Fibroblast of lung (primary cell): ENCODE measurements around the gene ADAMTS5. TPM values are rescaled to one million over a fixed set of nuclear protein-coding genes. Genes with fewer than 3 reads are reported as not detected.

Source experiments
- DNase-seq, 2 donors: peaks; one replicate each; pipeline versions ENCODE4 v3.0.0 to v3.0.0-alpha.2; 2010; ENCODE audit warnings: low read depth in 2 of 2
- H2AFZ ChIP-seq: 2 replicates; pipeline ENCODE4 v1.5.1; 2012; ENCODE audit warnings: low read length, control low read depth, inconsistent platforms
- H3K27ac ChIP-seq: 2 replicates; pipeline ENCODE4 v1.5.1; 2011; ENCODE audit warnings: low read length, control low read depth; ENCODE audit not compliant: insufficient read depth
- H3K27me3 ChIP-seq: 2 replicates; pipeline ENCODE4 v1.5.1; 2011; ENCODE audit warnings: mild to moderate bottlenecking, low read length; ENCODE audit not compliant: control insufficient read depth, insufficient read depth
- H3K36me3 ChIP-seq: 2 replicates; pipeline ENCODE4 v1.5.1; 2011; ENCODE audit warnings: low read length; ENCODE audit not compliant: control insufficient read depth, insufficient read depth
- H3K4me1 ChIP-seq: 2 replicates; pipeline ENCODE4 v1.5.1; 2011; ENCODE audit warnings: low read length; ENCODE audit not compliant: control insufficient read depth, insufficient read depth; ENCODE audit errors: extremely low read depth
- H3K4me2 ChIP-seq: 2 replicates; pipeline ENCODE4 v1.5.1; 2011; ENCODE audit warnings: low read length, control low read depth; ENCODE audit not compliant: insufficient read depth; ENCODE audit errors: extremely low read depth
- H3K4me3 ChIP-seq, 4 experiments: fragments of 200-600 bp in 1 of 4; sonication (generic) in 1 of 4; replicated peaks in 1 of 4; 2 replicates each; pipeline ENCODE4 v1.5.1; 2011 to 2016; ENCODE audit warnings: low read length in 4 of 4, low read depth in 3 of 4, mild to moderate bottlenecking in 3 of 4, control low read depth in 2 of 4, inconsistent platforms in 1 of 4, mixed read lengths in 1 of 4; ENCODE audit not compliant: insufficient read depth in 1 of 4; ENCODE audit errors: control extremely low read depth in 1 of 4
- H3K79me2 ChIP-seq: 2 replicates; pipeline ENCODE4 v1.5.1; 2012; ENCODE audit warnings: mild to moderate bottlenecking, low read length, inconsistent platforms; ENCODE audit not compliant: control insufficient read depth, insufficient read depth
- H3K9ac ChIP-seq: 2 replicates; pipeline ENCODE4 v1.5.1; 2011; ENCODE audit warnings: mild to moderate bottlenecking, low read length, control low read depth; ENCODE audit not compliant: insufficient read depth
- H3K9me3 ChIP-seq: 2 replicates; pipeline ENCODE4 v1.5.1; 2012; ENCODE audit warnings: low read depth, low read length; ENCODE audit not compliant: control insufficient read depth, insufficient read depth
- H4K20me1 ChIP-seq: 2 replicates; pipeline ENCODE4 v1.5.1; 2011; ENCODE audit warnings: low read length; ENCODE audit not compliant: control insufficient read depth, insufficient read depth; ENCODE audit errors: extremely low read depth
- CTCF ChIP-seq, 2 donors: IDR thresholded peaks in 1 of 2; conservative IDR thresholded peaks in 1 of 2; 1 replicate in 1 of 2; 2 replicates in 1 of 2; pipeline ENCODE4 v1.5.1; 2011 to 2012; ENCODE audit warnings: low read length in 2 of 2, control low read depth in 1 of 2, inconsistent platforms in 1 of 2, low read depth in 1 of 2, mild to moderate bottlenecking in 1 of 2
- EZH2 ChIP-seq: IDR thresholded peaks from 2 replicates; pipeline ENCODE4 v1.5.1; 2012; ENCODE audit warnings: low read length, control low read depth, mild to moderate bottlenecking; ENCODE audit errors: missing control alignments
- polyA plus RNA-seq, 2 donors: library from polyadenylated mRNA; depleted of rRNA in 1 of 2; stranded (reverse) in 1 of 2; unstranded in 1 of 2; fragments of >200 nt; gene quantifications; 2 replicates each; pipeline ENCODE4 v1.2.1, GENCODE V29; 2011 to 2012; ENCODE audit warnings: missing spikeins in 1 of 2
- total RNA-seq: library from RNA; depleted of rRNA; stranded (reverse); fragments of >200 nt; gene quantifications from 2 replicates; pipeline ENCODE4 v1.2.1, GENCODE V29; 2014

Gene ADAMTS5
- total and polyA plus RNA-seq, 2 donors (not counting 1 experiment from before 2014, with no cell fraction given) = 4.3 to 12.2 TPM

GRCh38 chr21:26900980-26901379, 65.9 kb downstream of the ADAMTS5 start:
- TF ChIP-seq CTCF (conservative IDR thresholded peaks at IDR 0.05 in 1 of 2, IDR thresholded peaks at IDR 0.05 in 1 of 2; ENCODE audit: low read depth in 1 of 2, low read length in 2 of 2) (no peak), EZH2 (no peak)
- Histone ChIP-seq H3K9ac (no peak overlapping the region), H3K4me3 (no peak overlapping the region), H3K27me3 (no peaks in the 10 kb centered on the region), H3K9me3 (no peaks in the 10 kb centered on the region), H4K20me1 (no peaks in the 10 kb centered on the region), H3K27ac (no peak overlapping the region), H3K4me2 (no peak overlapping the region), H2AFZ (no peak overlapping the region), H3K79me2 (no peaks in the 10 kb centered on the region), H3K36me3 (no peaks in the 10 kb centered on the region), H3K4me1 (no peaks in the 10 kb centered on the region)
- DNase-seq = no peak

GRCh38 chr21:26892151-26892550, 74.7 kb downstream of the ADAMTS5 start:
- Histone ChIP-seq H3K4me3 (no peak overlapping the region), H4K20me1 (no peaks in the 10 kb centered on the region), H3K4me1 (no peaks in the 10 kb centered on the region), H3K9ac (no peak overlapping the region), H2AFZ (no peak overlapping the region), H3K36me3 (no peaks in the 10 kb centered on the region), H3K9me3 (no peaks in the 10 kb centered on the region), H3K27me3 (no peaks in the 10 kb centered on the region), H3K4me2 (no peak overlapping the region), H3K27ac (no peak overlapping the region), H3K79me2 (no peaks in the 10 kb centered on the region)
- DNase-seq = peak in 1 of 2 donors; percentile 5
- TF ChIP-seq CTCF (conservative IDR thresholded peaks at IDR 0.05 in 1 of 2, IDR thresholded peaks at IDR 0.05 in 1 of 2; ENCODE audit: low read depth in 1 of 2, low read length in 2 of 2) = no peak
- TF ChIP-seq EZH2 = no peak

GRCh38 chr21:26888931-26889330, 78.0 kb downstream of the ADAMTS5 start:
- H3K79me2 ChIP-seq = no peaks in the 10 kb centered on the region
- H4K20me1 ChIP-seq = no peaks in the 10 kb centered on the region
- no peaks in the 10 kb centered on the region for H3K36me3 ChIP-seq
- H3K9ac ChIP-seq = no peak overlapping the region
- H3K27ac ChIP-seq = no peak overlapping the region
- no peaks in the 10 kb centered on the region for H3K4me1 ChIP-seq
- peak overlapping the region; percentile 70 for H2AFZ ChIP-seq
- H3K4me3 ChIP-seq = no peak overlapping the region
- TF ChIP-seq EZH2 (no peak), CTCF (conservative IDR thresholded peaks at IDR 0.05 in 1 of 2, IDR thresholded peaks at IDR 0.05 in 1 of 2; ENCODE audit: low read depth in 1 of 2, low read length in 2 of 2) (no peak)
- no peaks in the 10 kb centered on the region for H3K27me3 ChIP-seq
- no peak for DNase-seq
- H3K4me2 ChIP-seq = peak overlapping the region; percentile 36
- H3K9me3 ChIP-seq = no peaks in the 10 kb centered on the region
